C4-2B (cell line): Measurements from ENCODE around the gene ZNF618.

Experiments used
- ZFX ChIP-seq: fragments of 450-650 bp; IDR thresholded peaks from 2 replicates; pipeline ENCODE4 v1.6.1; 2017
- TF ChIP-seq, protein P1 (sequence below): fragments of 450-650 bp; conservative IDR thresholded peaks from 2 replicates; pipeline ENCODE4 v1.5.1; 2017; ENCODE audit warnings: mild to moderate bottlenecking

DNA sequence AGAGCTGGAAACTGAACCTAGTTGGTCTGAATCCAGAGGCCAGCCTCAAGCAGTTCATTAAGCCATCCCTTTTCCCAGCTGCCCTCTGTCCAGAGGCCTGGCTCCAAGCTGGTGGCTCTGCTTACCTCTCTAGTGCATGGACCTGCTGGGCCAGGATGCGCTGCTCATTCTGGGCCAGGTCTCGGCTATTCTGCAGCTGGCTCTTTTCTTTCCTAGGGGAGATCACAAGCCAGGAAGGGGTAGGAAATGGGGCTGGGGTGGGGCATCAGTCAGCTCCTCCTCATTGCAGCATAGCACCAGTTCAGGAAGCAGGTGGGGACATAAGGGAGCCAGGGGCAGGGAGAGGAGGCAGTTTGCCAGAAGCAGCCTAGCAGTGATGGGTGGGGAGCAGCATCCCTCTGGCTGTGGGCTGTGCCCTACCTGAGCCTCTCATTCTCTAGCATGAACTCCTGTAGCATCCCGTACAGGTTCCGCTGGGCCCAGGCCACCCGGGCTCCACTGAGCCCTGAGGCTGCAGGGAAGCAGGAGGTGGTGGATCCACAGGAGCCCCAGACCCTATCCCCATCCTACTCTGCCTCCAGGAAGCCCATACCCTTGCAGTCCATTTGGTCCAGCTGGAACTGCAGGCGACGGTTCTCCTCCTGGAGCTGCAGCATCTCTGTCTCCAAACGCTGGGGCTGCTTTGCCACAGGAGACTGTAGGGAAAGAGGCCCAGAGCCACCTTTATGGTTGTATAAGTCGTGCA, 217.8 kb downstream of the ZNF618 start:
- TF ChIP-seq, protein P1, sequence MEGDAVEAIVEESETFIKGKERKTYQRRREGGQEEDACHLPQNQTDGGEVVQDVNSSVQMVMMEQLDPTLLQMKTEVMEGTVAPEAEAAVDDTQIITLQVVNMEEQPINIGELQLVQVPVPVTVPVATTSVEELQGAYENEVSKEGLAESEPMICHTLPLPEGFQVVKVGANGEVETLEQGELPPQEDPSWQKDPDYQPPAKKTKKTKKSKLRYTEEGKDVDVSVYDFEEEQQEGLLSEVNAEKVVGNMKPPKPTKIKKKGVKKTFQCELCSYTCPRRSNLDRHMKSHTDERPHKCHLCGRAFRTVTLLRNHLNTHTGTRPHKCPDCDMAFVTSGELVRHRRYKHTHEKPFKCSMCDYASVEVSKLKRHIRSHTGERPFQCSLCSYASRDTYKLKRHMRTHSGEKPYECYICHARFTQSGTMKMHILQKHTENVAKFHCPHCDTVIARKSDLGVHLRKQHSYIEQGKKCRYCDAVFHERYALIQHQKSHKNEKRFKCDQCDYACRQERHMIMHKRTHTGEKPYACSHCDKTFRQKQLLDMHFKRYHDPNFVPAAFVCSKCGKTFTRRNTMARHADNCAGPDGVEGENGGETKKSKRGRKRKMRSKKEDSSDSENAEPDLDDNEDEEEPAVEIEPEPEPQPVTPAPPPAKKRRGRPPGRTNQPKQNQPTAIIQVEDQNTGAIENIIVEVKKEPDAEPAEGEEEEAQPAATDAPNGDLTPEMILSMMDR, result no peak
- TF ChIP-seq ZFX, result no peak
